ENCODE measurements around the gene CAMK1. TPM values are rescaled to one million over a fixed set of nuclear protein-coding genes. Genes with fewer than 3 reads are reported as not detected.

Gene CAMK1
- total and polyA plus RNA-seq, 2 donors from 2014 or later: 31.2 to 52.7 TPM

- Histone ChIP-seq H3K4me3 (ENCODE audit: low read length in 3 of 3) (no peak overlapping the region), H3K27ac (ENCODE audit: low read depth in 2 of 2, low read length in 2 of 2) (peak overlapping the region in 1 of 2 donors; percentile 36), H3K9me3 (ENCODE audit: control insufficient read depth in 2 of 3, insufficient read depth in 1 of 3, low read length in 3 of 3) (no peaks in the 10 kb centered on the region), H3K36me3 (ENCODE audit: control insufficient read depth in 2 of 3, insufficient read depth in 3 of 3, low read length in 3 of 3) (peaks cover 3 to 20% (median 8%) of the 10 kb centered on the region in 3 donors), H3K27me3 (ENCODE audit: control insufficient read depth, insufficient read depth, low read length) (no peaks in the 10 kb centered on the region), H3K4me1 (ENCODE audit: control insufficient read depth in 2 of 3, insufficient read depth in 2 of 3, low read depth in 1 of 3, low read length in 3 of 3) (peaks cover 0 to 27% (median 13%) of the 10 kb centered on the region in 3 donors), H3K9ac (ENCODE audit: low read length in 3 of 3) (no peak overlapping the region)
- intact Hi-C loops (cut with DNase I): no loop called here
- DNase-seq (no peak), FAIRE-seq (no peak)
- no peak for TF ChIP-seq CTCF (IDR thresholded peaks at IDR 0.05; ENCODE audit: borderline replicate concordance, extremely low read depth, insufficient read depth)
Measured at GRCh38 chr3:9782770-9783169, 13.0 kb upstream of the CAMK1 start.

- Histone ChIP-seq H3K9me3 (ENCODE audit: control insufficient read depth in 2 of 3, insufficient read depth in 1 of 3, low read length in 3 of 3) (no peaks in the 10 kb centered on the region), H3K27ac (ENCODE audit: low read depth in 2 of 2, low read length in 2 of 2) (peak overlapping the region; percentile 5 to 85), H3K4me3 (ENCODE audit: low read length in 3 of 3) (no peak overlapping the region), H3K4me1 (ENCODE audit: control insufficient read depth in 2 of 3, insufficient read depth in 2 of 3, low read depth in 1 of 3, low read length in 3 of 3) (peaks cover 0 to 27% (median 13%) of the 10 kb centered on the region in 3 donors), H3K9ac (ENCODE audit: low read length in 3 of 3) (no peak overlapping the region), H3K27me3 (ENCODE audit: control insufficient read depth, insufficient read depth, low read length) (no peaks in the 10 kb centered on the region), H3K36me3 (ENCODE audit: control insufficient read depth in 2 of 3, insufficient read depth in 3 of 3, low read length in 3 of 3) (peaks cover 2 to 15% (median 8%) of the 10 kb centered on the region in 3 donors)
- intact Hi-C loops (cut with DNase I): no loop called here
- FAIRE-seq: no peak
- no peak for TF ChIP-seq CTCF (IDR thresholded peaks at IDR 0.05; ENCODE audit: borderline replicate concordance, extremely low read depth, insufficient read depth)
- no peak for DNase-seq
Measured at GRCh38 chr3:9781978-9782603, 12.3 kb upstream of the CAMK1 start.

GRCh38 chr3:9781551-9781950, 11.8 kb upstream of the CAMK1 start:
- Histone ChIP-seq H3K9ac (ENCODE audit: low read length in 3 of 3) (peak overlapping the region in 2 of 3 donors; percentile 8 to 51), H3K36me3 (ENCODE audit: control insufficient read depth in 2 of 3, insufficient read depth in 3 of 3, low read length in 3 of 3) (peaks cover 2 to 10% (median 8%) of the 10 kb centered on the region in 3 donors), H3K27ac (ENCODE audit: low read depth in 2 of 2, low read length in 2 of 2) (peak overlapping the region; percentile 69 to 85), H3K4me1 (ENCODE audit: control insufficient read depth in 2 of 3, insufficient read depth in 2 of 3, low read depth in 1 of 3, low read length in 3 of 3) (peaks cover 0 to 27% (median 13%) of the 10 kb centered on the region in 3 donors), H3K4me3 (ENCODE audit: low read length in 3 of 3) (no peak overlapping the region), H3K9me3 (ENCODE audit: control insufficient read depth in 2 of 3, insufficient read depth in 1 of 3, low read length in 3 of 3) (no peaks in the 10 kb centered on the region), H3K27me3 (ENCODE audit: control insufficient read depth, insufficient read depth, low read length) (no peaks in the 10 kb centered on the region)
- DNase-seq (no peak), FAIRE-seq (no peak)
- intact Hi-C loops (cut with DNase I): no loop called here
- no peak for TF ChIP-seq CTCF (IDR thresholded peaks at IDR 0.05; ENCODE audit: borderline replicate concordance, extremely low read depth, insufficient read depth)

All from kidney (tissue), 14 donors.